HL-60 (cell line): ENCODE results near the gene LAMB3.

ENCODE experiments used
- DNase-seq, 2 experiments: peaks; one replicate each; pipeline ENCODE4 v3.0.0-alpha.2; 2010 to 2020; ENCODE audit warnings: low read depth in 1 of 2, low spot score in 1 of 2
- H3K27ac ChIP-seq: fragments of 250-450 bp; sonication (Bioruptor Pico); replicated peaks from 2 replicates; pipeline ENCODE4 v1.5.1; 2020; ENCODE audit warnings: mild to moderate bottlenecking, moderate library complexity
- H3K27me3 ChIP-seq: fragments of 250-450 bp; sonication (Bioruptor Pico); 2 replicates; pipeline ENCODE4 v1.5.1; 2021; ENCODE audit warnings: mild to moderate bottlenecking, moderate library complexity; ENCODE audit not compliant: insufficient read depth, poor library complexity, severe bottlenecking
- H3K4me3 ChIP-seq: replicated peaks from 2 replicates; pipeline ENCODE4 v1.5.1; 2011; ENCODE audit warnings: mild to moderate bottlenecking, control low read depth, low read length; ENCODE audit not compliant: insufficient read depth
- CTCF ChIP-seq: IDR thresholded peaks from one replicate; pipeline ENCODE4 v1.5.1; 2011; ENCODE audit warnings: low read length, control low read depth, inconsistent platforms; ENCODE audit not compliant: insufficient read depth
- GABPA ChIP-seq: IDR thresholded peaks from 2 replicates; pipeline ENCODE4 v1.6.1; 2012; ENCODE audit warnings: low read depth
- POLR2AphosphoS5 ChIP-seq: IDR thresholded peaks from 2 replicates; pipeline ENCODE4 v1.6.1; 2012; ENCODE audit warnings: low read depth
- REST ChIP-seq: IDR thresholded peaks from 2 replicates; pipeline ENCODE4 v1.6.1; 2012; ENCODE audit warnings: low read depth; ENCODE audit not compliant: insufficient replicate concordance
- SPI1 ChIP-seq: IDR thresholded peaks from 2 replicates; pipeline ENCODE4 v1.6.1; 2012; ENCODE audit warnings: low read depth, mild to moderate bottlenecking, borderline replicate concordance

Gene LAMB3

GRCh38 chr1:209611771-209612570 is 40.3 kb downstream of the LAMB3 start:
- no peak overlapping the region for H3K27ac ChIP-seq
- no peaks in the 10 kb centered on the region for H3K27me3 ChIP-seq
- no peak overlapping the region for H3K4me3 ChIP-seq
- DNase-seq = peak in 1 of 2 experiments; percentile 56
- TF ChIP-seq REST (no peak), POLR2AphosphoS5 (no peak), CTCF (no peak), SPI1 (no peak), GABPA (no peak)

- Histone ChIP-seq H3K27ac (no peak overlapping the region), H3K4me3 (no peak overlapping the region), H3K27me3 (no peaks in the 10 kb centered on the region)
- TF ChIP-seq POLR2AphosphoS5 = no peak
- TF ChIP-seq SPI1 = no peak
- TF ChIP-seq CTCF = no peak
- TF ChIP-seq GABPA = no peak
- no peak for TF ChIP-seq REST
- no peak for DNase-seq
These were observed 41.7 kb downstream of the LAMB3 start for GRCh38 chr1:209610631-209610905.

- no peak for DNase-seq
- no peaks in the 10 kb centered on the region for H3K27me3 ChIP-seq
- H3K4me3 ChIP-seq = no peak overlapping the region
- no peak overlapping the region for H3K27ac ChIP-seq
- no peak for TF ChIP-seq POLR2AphosphoS5
These were observed 42.2 kb downstream of the LAMB3 start for GRCh38 chr1:209609791-209610630.

GRCh38 chr1:209609041-209609790 is 43.0 kb downstream of the LAMB3 start:
- H3K27me3 ChIP-seq = no peaks in the 10 kb centered on the region
- TF ChIP-seq POLR2AphosphoS5 = no peak
- TF ChIP-seq GABPA = no peak
- TF ChIP-seq CTCF = no peak
- TF ChIP-seq SPI1 = no peak
- no peak for TF ChIP-seq REST
- no peak for DNase-seq
- no peak overlapping the region for H3K27ac ChIP-seq
- H3K4me3 ChIP-seq = no peak overlapping the region
